GM12878 (cell line): ENCODE results near the gene PRPF6. TPM values are rescaled to one million over a fixed set of nuclear protein-coding genes. Genes with fewer than 3 reads are reported as not detected.

Experiments used
- ATAC-seq: fragments of 200-7000 bp; cut with Tn5 transposase; 3 replicates; pipeline ENCODE4 v1.9.1; 2020; ENCODE audit warnings: mild to moderate bottlenecking, moderate library complexity
- BruUV-seq: library from RNA; stranded (reverse); fragments of 400-500 nt; replicated peaks from 2 replicates; lab custom pipeline; 2021; lab: Mats Ljungman, UMichigan
- CTCF ChIA-PET: fragments of 300-600 bp; sonication (Branson Sonifier 250); formaldehyde crosslinking; extraction: SDS; loops from one replicate; lab custom pipeline; 2021; ENCODE audit warnings: inconsistent platforms; lab: Yijun Ruan, JAX
- POLR2A ChIA-PET: fragments of 350-600 bp; formaldehyde crosslinking; extraction: SDS; loops from one replicate; lab custom pipeline; 2021; ENCODE audit warnings: inconsistent platforms; lab: Charles Lee
- RAD21 ChIA-PET: fragments of 300-600 bp; sonication (Branson Sonifier 250); formaldehyde crosslinking; loops from one replicate; lab custom pipeline; 2023; ENCODE audit warnings: antibody characterized with exemption; ENCODE audit not compliant: unreplicated experiment; lab: Charles Lee
- SMC1A ChIA-PET: fragments of 300-600 bp; sonication (Branson Sonifier 250); formaldehyde crosslinking; loops from one replicate; lab custom pipeline; 2023; ENCODE audit not compliant: unreplicated experiment, uncharacterized antibody; lab: Charles Lee
- DNase-seq: peaks from one replicate; pipeline ENCODE4 v3.0.0-alpha.2; 2011; ENCODE audit warnings: low read depth, low spot score
- FAIRE-seq: peaks from 3 replicates; lab custom pipeline; 2011; peaks lifted over from hg19 to GRCh38; lab: Jason Lieb, UNC
- H2AFZ ChIP-seq: 2 replicates; pipeline ENCODE4 v1.6.0; 2011; ENCODE audit warnings: low read depth, low read length, control low read depth; ENCODE audit not compliant: control insufficient read depth
- H3K27ac ChIP-seq: 2 replicates; pipeline ENCODE4 v1.5.1; 2011; ENCODE audit warnings: control low read depth; ENCODE audit not compliant: control insufficient read depth, insufficient read depth
- H3K27me3 ChIP-seq, 2 experiments: replicated peaks in 1 of 2; 2 replicates each; pipeline versions ENCODE4 v1.6.0 to v1.6.1; 2011; ENCODE audit warnings: low read length in 1 of 2; ENCODE audit not compliant: control insufficient read depth in 2 of 2, insufficient read depth in 2 of 2
- H3K36me3 ChIP-seq, 2 experiments: 2 replicates each; pipeline ENCODE4 v1.5.1; 2011; ENCODE audit warnings: low read length in 1 of 2; ENCODE audit not compliant: control insufficient read depth in 2 of 2, insufficient read depth in 2 of 2
- H3K4me1 ChIP-seq: 2 replicates; pipeline ENCODE4 v1.6.1; 2011; ENCODE audit warnings: mild to moderate bottlenecking, low read length, moderate library complexity, mixed read lengths; ENCODE audit not compliant: control insufficient read depth, insufficient read depth
- H3K4me2 ChIP-seq: 2 replicates; pipeline ENCODE4 v1.6.0; 2011; ENCODE audit warnings: control low read depth; ENCODE audit not compliant: control insufficient read depth, insufficient read depth
- H3K4me3 ChIP-seq: fragments of 200-600 bp; sonication (generic); 2 replicates; pipeline ENCODE4 v1.5.1; 2016
- H3K79me2 ChIP-seq: 2 replicates; pipeline ENCODE4 v1.6.0; 2011; ENCODE audit warnings: low read length; ENCODE audit not compliant: control insufficient read depth, insufficient read depth
- H3K9ac ChIP-seq: 2 replicates; pipeline ENCODE4 v1.8.0; 2011; ENCODE audit warnings: low read length, control low read depth, mixed read lengths; ENCODE audit not compliant: control insufficient read depth, insufficient read depth
- H3K9me3 ChIP-seq: replicated peaks from 3 replicates; pipeline ENCODE4 v1.5.1; 2011; ENCODE audit warnings: mild to moderate bottlenecking, low read length; ENCODE audit not compliant: control insufficient read depth, insufficient read depth
- H4K20me1 ChIP-seq: 2 replicates; pipeline ENCODE4 v1.6.0; 2011; ENCODE audit not compliant: control insufficient read depth, insufficient read depth
- BACH1 ChIP-seq: fragments of 450-650 bp; IDR thresholded peaks from 2 replicates; pipeline ENCODE4 v1.6.1; 2017; ENCODE audit warnings: mild to moderate bottlenecking, borderline replicate concordance
- CBX5 ChIP-seq: sonication (generic); IDR thresholded peaks from 2 replicates; pipeline ENCODE4 v1.6.1; 2016; ENCODE audit warnings: low read depth, moderate library complexity, mild to moderate bottlenecking, inconsistent platforms
- CREM ChIP-seq: IDR thresholded peaks from 2 replicates; pipeline ENCODE4 v1.6.1; 2014; ENCODE audit warnings: antibody characterized with exemption, low read depth
- EGR1 ChIP-seq, 2 experiments: IDR thresholded peaks; 1 replicate in 1 of 2; 2 replicates in 1 of 2; pipeline ENCODE4 v1.6.1; 2011 to 2012; ENCODE audit warnings: low read depth in 2 of 2, low read length in 2 of 2, borderline replicate concordance in 1 of 2, mild to moderate bottlenecking in 1 of 2, moderate library complexity in 1 of 2
- HDAC2 ChIP-seq: fragments of 200-600 bp; sonication (generic); IDR thresholded peaks from 2 replicates; pipeline ENCODE4 v1.6.1; 2017
- IKZF2 ChIP-seq, 2 experiments: fragments of 450-650 bp; IDR thresholded peaks; 2 replicates each; pipeline ENCODE4 v1.6.1; 2017; ENCODE audit warnings: mild to moderate bottlenecking in 2 of 2, moderate library complexity in 2 of 2
- KLF5 ChIP-seq: fragments of 450-650 bp; IDR thresholded peaks from 2 replicates; pipeline ENCODE4 v1.6.1; 2014; ENCODE audit warnings: mild to moderate bottlenecking; ENCODE audit not compliant: partially characterized antibody
- MLLT1 ChIP-seq: fragments of 450-650 bp; IDR thresholded peaks from 2 replicates; pipeline ENCODE4 v1.6.1; 2016; ENCODE audit warnings: mild to moderate bottlenecking
- NKRF ChIP-seq: fragments of 450-650 bp; conservative IDR thresholded peaks from 2 replicates; pipeline ENCODE4 v1.6.1; 2017; ENCODE audit warnings: mild to moderate bottlenecking, moderate library complexity
- NR2C1 ChIP-seq: fragments of 450-650 bp; IDR thresholded peaks from 2 replicates; pipeline ENCODE4 v1.6.1; 2017; ENCODE audit warnings: antibody characterized with exemption, mild to moderate bottlenecking, moderate library complexity
- NR2F1 ChIP-seq: fragments of 450-650 bp; conservative IDR thresholded peaks from 2 replicates; pipeline ENCODE4 v1.6.1; 2017; ENCODE audit warnings: mild to moderate bottlenecking
- PRDM15 ChIP-seq: fragments of 450-650 bp; formaldehyde crosslinking; IDR thresholded peaks from 2 replicates; pipeline ENCODE4 v1.4.0; 2020; ENCODE audit warnings: mild to moderate bottlenecking, moderate library complexity
- RB1 ChIP-seq: fragments of 450-650 bp; formaldehyde crosslinking; IDR thresholded peaks from 2 replicates; pipeline ENCODE4 v1.6.1; 2017; ENCODE audit warnings: mild to moderate bottlenecking, borderline replicate concordance
- STAT1 ChIP-seq: fragments of 450-650 bp; conservative IDR thresholded peaks from 2 replicates; pipeline ENCODE4 v1.6.1; 2014; ENCODE audit warnings: antibody characterized with exemption, mild to moderate bottlenecking
- ZNF217 ChIP-seq: fragments of 450-650 bp; IDR thresholded peaks from 2 replicates; pipeline ENCODE4 v1.6.1; 2017; ENCODE audit warnings: antibody characterized with exemption, mild to moderate bottlenecking
- WGBS: methylation state at CpG from one replicate; pipeline ENCODE4 v1.1.6; 2016; ENCODE audit warnings: low lambda C conversion rate; ENCODE audit not compliant: insufficient replicate concordance, insufficient coverage; ENCODE audit errors: missing lambda C conversion rate; 5-methylcytosine and 5-hydroxymethylcytosine counted together
- in situ Hi-C: fragments of 300-500 bp; cut with MboI; formaldehyde crosslinking; loops from 9 replicates; pipeline ENCODE4 v1.14.3; 2018; ENCODE audit warnings: mixed read lengths
- intact Hi-C: fragments of 100-400 bp; cut with micrococcal nuclease; formaldehyde crosslinking; loops from one replicate; pipeline ENCODE4 v1.14.2; 2022; ENCODE audit not compliant: unreplicated experiment
- polyA plus RNA-seq, 11 experiments: library from polyadenylated mRNA; depleted of rRNA in 4 of 11; unstranded in 6 of 11; stranded (reverse) in 5 of 11; fragments of >200 nt; fragmentation: Nextera tagmentation in 4 of 11; fragmentation: Illumina TruSeq in 1 of 11; extraction: Ambion mirVana in 4 of 11; extraction: Trizol in 1 of 11; gene quantifications; 1 replicate in 1 of 11; 2 replicates in 10 of 11; pipeline versions ENCODE4 v1.2.1 to v1.2.3, GENCODE V29; 2011 to 2016; ENCODE audit warnings: inconsistent platforms in 2 of 11, missing spikeins in 2 of 11, low read depth in 1 of 11
- total RNA-seq, 4 experiments: library from RNA; depleted of rRNA in 3 of 4; stranded (reverse); fragments of >200 nt in 3 of 4; fragmentation: Illumina TruSeq in 1 of 4; extraction: Trizol in 1 of 4; gene quantifications; 2 replicates each; pipeline versions ENCODE4 v1.2.1 to v1.2.3, GENCODE V29; 2013 to 2021

Gene PRPF6
- total and polyA plus RNA-seq, 10 of the 15 experiments (the other 5 are each of a cell fraction or from before 2014, with no cell fraction given) = 5.0 to 102 (median 71.3) TPM

- RAD21 ChIA-PET = interaction anchor here (0.7 to 7.1 kb wide), 22 partner anchors 16 to 501 kb away, joined by 3 to 92 read pairs (median 4); partner anchors contain the start of genes NPBWR2, OPRL1, PRPF6 and PTK6
- peaks cover 4% of the 10 kb centered on the region for H3K79me2 ChIP-seq
- peak overlapping the region; percentile 69 for H3K27ac ChIP-seq
- H2AFZ ChIP-seq = peak overlapping the region; percentile 64
- H3K4me1 ChIP-seq = peaks cover 51% of the 10 kb centered on the region
- SMC1A ChIA-PET = interaction anchor here (0.6 to 6.1 kb wide), 11 partner anchors 9 to 81 kb away, joined by 3 to 52 read pairs (median 3); partner anchors contain the start of genes OPRL1, PRPF6, RGS19 and SAMD10
- peak overlapping the region; percentile 64 for H3K9ac ChIP-seq
- H3K36me3 ChIP-seq = peaks cover 4 to 6% of the 10 kb centered on the region in 2 experiments; a peak in 3 of 4 replicates
- H4K20me1 ChIP-seq = no peaks in the 10 kb centered on the region
- FAIRE-seq = no peak
- H3K9me3 ChIP-seq = no peaks in the 10 kb centered on the region
- intact Hi-C loops (loop anchor here (1.0 to 2.0 kb wide), 3 partner anchors 18 to 82 kb away; no protein-coding TSS in a partner anchor), in situ Hi-C loops (no loop called here)
- WGBS = 2% methylated on average over 86 of the region's 91 CpGs
- H3K4me2 ChIP-seq = peak overlapping the region; percentile 70
- no peak for DNase-seq
- CTCF ChIA-PET = interaction anchor here (0.6 to 9.1 kb wide), 28 partner anchors 11 to 517 kb away, joined by 3 to 108 read pairs (median 4); partner anchors contain the start of genes OPRL1, PRPF6, RGS19 and RTEL1
- POLR2A ChIA-PET = interaction anchor here (0.6 to 7.2 kb wide), 11 partner anchors 15 to 501 kb away, joined by 3 to 63 read pairs (median 5); partner anchors contain the start of genes PRPF6, PTK6, SAMD10 and TCEA2
- peak overlapping the region; percentile 58 for H3K4me3 ChIP-seq
- H3K27me3 ChIP-seq = no peaks in the 10 kb centered on the region
- no TSS peak for BruUV-seq
- peak; percentile 68 for ATAC-seq
- TF ChIP-seq CBX5 (no peak), NR2F1 (peak; percentile 57; the same call in 1 of the 2 replicates), STAT1 (peak; percentile 63; the same call in 1 of the 2 replicates), IKZF2 (IDR thresholded peaks at IDR 0.05) (peak; percentile 43 to 62; a peak in 2 of 4 replicates), CREM (0 out of 2 replicates have a peak, but pooled peaks have one; percentile 7), ZNF217 (peak; percentile 40; the same call in 1 of the 2 replicates), MLLT1 (0 out of 2 replicates have a peak, but pooled peaks have one; percentile 52), EGR1 (IDR thresholded peaks at IDR 0.05; ENCODE audit: borderline replicate concordance in 1 of 2, low read depth in 2 of 2, low read length in 2 of 2) (0 out of 3 replicates have a peak, but pooled peaks of 1 of the 2 experiments have one; percentile 18), BACH1 (peak; percentile 66), KLF5 (peak; percentile 46), RB1 (peak; percentile 91; the same call in 1 of the 2 replicates), HDAC2 (peak; percentile 90; the same call in 1 of the 2 replicates), PRDM15 (CRISPR knock-in tag) (no peak), NKRF (peak; percentile 76), NR2C1 (0 out of 2 replicates have a peak, but pooled peaks have one; percentile 20)
These were observed 57.8 kb downstream of the PRPF6 start for GRCh38 chr20:64038565-64039292.
